Measurements from ENCODE around the gene SHB.

Gene SHB

DNA sequence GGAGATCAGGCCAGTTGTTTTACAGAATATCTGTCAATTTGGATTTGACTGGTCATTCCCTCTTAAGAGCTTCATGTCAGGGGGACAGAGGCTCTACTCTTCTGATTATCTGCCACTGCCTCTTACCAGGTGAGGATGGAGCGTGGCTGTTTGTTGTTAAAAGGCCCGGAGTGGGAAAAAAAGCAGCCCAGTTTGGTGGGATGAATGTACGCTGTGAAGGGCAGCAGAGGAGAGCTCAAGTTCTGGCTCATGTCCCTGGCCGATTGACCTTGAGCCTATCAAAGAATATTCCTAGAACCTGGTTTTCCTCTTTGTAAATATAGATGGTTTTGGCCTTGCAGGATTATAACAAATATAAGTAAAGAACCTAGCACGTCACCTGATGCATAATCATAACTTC is 16.3 kb upstream of the SHB start:
- no peak for DNase-seq

GRCh38 chr9:38084556-38084880 is 15.5 kb upstream of the SHB start:
- DNase-seq: no peak

GRCh38 chr9:38083858-38084555 is 15.0 kb upstream of the SHB start:
- no peak for DNase-seq

DNA sequence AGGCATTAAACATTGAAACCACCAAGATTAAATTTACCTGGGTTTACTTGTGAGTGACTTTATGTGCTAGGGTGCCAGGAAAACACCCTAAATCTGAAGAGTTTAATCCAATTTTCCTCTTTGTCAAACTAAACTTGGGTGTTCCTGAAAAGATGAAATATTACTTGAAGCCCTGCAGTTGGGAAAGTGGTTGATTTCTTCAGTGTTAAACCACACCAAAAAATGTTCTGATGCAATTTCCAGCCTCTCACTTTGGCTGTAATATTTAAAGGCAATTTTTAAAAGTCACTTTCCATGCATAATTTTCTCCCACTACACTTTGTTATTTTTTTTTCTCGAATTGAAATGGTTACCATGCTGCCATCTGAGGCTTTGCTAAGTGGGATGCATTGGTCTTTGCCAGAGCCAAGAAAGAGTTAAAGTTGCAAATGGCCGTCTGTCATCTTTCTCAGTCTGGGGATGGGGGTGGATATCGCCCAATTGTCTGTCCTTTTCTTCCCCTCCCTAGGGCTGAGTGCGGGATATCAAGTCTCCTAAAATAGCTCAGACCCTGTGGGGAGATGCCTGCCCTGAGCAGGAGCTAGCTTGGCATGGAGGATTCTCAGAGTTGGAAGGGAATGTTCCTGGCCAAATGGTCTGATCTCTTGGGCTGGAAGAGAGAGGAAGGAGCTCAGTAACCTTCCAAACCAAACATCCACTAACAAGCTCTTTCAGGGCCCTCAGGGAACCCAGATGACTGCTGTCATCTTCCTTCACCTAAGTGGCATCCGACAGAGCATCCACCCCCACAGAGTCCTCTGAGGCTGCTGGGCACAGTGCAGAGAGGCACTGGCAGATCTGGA is 13.6 kb upstream of the SHB start:
- DNase-seq: no peak

DNA sequence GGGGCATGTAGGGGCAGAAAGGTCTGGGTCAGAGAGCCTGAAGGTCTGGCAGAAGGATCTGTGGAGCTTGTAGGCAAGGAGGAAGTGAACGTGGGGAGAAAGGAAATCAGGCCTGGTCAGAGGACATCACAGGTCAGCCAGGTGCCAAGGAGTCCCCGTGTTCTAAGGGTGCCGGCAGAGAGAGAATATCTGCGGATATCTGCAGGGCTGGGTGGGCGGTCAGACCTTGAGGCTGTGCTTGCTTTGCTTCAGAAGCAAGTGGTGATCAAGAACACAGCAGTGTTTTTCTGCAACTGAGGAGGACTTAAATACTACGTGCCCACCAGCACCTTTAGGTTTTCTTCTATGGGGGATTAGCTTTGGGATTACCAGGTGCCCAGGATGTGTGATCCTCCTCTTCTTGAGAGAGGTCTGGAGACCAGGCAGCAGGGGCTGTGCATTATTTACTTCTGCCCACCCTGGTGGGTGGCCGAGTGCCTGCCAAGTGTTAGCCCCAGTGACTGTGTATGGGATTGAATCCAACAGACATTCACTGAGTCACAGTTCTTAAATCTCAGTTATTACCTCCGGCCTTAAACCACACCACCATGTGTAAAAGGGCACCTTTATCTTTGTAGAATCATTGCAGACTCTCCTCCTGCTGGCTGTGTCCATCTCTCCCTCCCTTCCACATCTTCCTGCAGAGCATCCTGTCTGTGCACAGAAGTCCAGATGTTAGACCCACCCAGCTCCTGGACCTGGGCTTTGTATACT is 12.5 kb upstream of the SHB start:
- DNase-seq: no peak

DNA sequence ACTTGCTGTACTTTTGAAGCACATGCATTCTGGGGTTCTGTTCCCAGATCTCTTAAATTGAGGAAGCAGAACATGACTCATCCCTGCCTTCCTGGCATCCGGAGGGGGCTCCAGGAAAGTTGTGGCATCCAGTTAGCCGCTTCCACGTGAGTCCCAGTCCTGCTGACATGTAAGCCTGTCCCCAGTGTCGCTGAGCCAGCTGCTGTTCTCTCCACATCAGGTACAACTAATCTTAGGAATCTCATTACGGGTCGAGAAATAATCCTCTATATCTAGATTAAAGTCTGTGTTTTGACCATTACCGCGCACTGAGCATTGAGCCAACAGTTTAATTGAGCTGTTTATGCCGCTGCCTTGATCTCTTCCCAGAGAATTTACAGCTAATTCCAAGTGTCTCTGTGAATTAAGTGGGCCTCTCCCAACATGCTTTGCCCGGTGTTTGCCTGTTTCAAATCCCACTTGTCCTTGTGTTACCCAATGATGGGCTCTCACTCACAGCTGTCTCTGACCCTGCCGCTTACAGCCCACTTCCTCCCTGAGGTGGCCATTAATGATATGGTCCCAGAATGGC is 10.5 kb upstream of the SHB start:
- DNase-seq: no peak

- no peak for DNase-seq
Measured at GRCh38 chr9:38075272-38075671, 6.2 kb upstream of the SHB start.

GRCh38 chr9:38074441-38074961 is 5.5 kb upstream of the SHB start:
- no peak for DNase-seq

DNA sequence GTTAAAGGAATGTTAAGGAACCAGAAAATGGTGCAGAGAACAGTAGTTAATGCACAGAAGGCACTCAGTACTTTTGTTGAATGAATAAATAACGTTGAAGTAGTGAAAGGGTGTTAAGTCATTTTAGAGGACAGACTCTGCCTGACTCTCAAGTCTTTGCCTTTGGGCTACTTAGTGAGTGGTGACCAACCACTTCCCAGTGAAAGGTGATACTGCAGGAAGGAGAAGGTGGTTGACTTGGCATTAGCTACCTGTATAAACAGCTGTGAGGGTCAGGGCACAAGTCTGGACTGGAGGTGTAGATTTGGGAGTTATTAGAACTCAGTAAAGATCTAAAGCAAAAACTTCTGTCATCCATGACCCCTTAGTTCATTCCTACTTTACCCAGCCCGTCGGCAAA is 4.9 kb upstream of the SHB start:
- DNase-seq: no peak

DNA sequence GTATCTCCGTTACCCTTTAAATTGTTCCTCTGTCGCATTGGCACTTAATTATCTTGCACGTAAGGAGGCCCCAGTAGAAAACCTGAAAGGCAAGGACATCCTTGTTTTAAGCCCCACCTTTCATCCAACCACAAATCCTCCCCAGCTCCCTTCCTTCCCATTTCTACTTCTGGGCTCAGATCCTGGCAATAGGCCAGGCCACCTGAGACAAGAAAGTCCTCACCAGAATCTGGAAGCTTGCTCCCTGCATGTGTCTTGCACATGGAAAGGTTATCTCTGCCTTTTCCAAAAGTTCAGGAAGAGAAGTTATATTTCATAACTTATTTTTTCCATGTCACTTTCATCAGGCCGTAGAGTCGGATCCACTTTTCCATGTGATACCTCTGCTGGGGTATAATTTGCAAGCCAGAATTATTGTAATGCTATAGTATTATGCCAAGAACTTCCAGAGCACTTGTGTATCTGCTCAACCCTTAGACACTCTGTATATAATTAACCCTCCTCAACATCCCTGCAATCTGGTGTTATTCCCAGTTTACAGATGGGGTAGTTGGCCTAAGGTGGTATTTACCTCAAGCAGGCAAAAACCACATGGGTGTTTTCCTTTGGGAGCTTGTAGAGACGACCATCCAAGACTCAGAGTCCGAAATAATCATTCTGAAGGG is 2.6 kb upstream of the SHB start:
- DNase-seq: no peak

DNA sequence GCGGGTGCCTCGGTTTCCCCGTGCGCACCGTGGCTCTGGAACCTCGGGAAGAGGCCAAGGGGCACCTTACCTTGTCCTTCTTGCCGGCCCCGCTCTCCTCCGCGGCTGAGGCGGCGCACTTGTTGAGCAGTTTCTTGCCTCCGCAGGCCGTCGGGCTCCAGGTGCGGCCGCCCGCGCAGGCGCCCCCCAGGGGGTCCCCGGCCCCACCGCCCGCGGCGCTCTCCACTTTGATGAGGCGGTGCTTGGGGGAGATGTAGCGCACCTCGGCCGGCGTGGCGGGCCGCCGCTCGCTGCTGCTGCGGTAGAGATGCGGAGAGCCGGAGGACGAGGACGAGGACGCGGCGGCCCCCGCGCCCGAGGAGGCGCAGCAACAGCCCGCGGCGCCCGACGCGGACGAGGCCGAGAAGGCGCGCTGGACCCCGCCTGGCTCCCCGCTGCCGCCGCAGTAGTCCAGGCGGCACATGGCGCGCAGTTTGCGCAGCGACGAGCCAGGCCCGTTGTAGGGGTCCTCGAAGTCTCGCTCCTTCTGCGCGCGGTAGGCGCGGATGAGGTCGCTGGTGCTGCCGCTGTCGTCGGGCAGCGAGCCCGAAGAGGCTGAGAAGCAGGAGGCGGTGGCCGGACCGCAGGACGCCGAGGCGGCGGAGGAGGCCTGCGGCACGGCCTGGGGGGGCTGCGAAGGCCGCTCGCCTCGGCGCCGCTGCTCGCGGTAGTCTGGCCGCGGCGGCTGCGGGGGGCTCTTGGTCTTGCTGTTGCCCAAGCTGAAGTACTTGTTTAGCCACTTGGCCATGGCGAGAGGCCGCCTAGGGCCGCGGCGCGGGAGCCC is 957 bp downstream of the SHB start:
- DNase-seq: no peak

GRCh38 chr9:38066914-38067858 is 1.8 kb downstream of the SHB start:
- DNase-seq: no peak

GRCh38 chr9:38066197-38066913 is 2.7 kb downstream of the SHB start:
- no peak for DNase-seq

DNA sequence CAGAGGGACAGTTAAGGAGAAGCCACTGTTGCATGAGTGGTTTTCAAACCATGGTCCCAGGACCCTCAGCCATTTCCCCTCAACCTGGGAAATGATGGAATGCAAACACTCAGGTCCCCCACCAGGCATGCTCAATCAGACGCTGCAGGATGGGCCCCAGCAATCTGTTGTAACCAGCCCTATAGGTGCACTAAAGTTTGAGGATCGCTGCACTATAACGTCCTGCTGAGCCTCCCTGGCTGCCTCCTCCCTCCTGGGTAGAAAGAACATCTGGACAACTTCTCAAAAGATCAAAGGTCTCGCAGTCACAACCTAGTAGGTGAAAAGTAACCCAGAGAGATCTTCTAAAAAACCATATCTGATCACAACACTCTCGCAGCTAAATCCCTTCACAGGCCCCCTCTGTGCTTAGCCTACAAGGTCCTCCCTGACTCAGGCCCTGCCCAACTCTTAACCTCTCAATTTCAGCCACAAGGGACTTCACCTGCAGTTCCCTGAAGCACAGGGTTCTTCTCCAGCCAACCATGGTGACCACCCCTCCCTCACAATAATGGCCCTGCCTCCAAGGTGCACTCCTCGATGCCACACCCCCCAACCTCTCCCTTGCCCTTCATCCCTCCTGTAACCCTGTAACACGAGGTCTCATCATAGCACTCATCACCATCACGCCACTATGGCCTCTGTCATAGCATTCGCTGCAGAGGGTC is 3.5 kb downstream of the SHB start:
- no peak for DNase-seq

DNA sequence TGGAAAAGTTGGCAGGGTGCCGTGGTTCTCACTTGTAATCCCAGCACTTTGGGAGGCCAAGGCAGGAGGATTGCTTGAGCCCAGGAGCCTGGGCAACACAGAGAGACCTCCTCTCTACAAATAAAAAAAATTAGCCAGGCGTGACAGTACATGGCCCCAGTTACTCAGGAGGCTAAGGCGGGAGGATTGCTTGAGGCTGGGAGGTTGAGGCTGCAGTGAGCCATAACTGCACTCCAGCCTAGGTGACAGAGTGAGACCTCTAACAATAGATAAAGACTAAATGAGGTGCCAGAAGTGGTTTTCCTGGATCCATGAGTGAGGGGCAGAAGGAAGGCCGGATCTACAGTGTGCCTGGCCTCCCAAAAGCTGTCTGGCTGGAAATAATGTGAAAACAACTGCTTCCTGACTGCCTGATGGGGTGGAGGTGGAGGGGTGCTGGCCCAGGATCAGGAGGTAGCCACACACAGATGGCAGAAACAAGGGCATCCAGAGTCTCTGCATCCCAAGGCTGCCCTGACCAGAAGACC is 4.1 kb downstream of the SHB start:
- no peak for DNase-seq

DNA sequence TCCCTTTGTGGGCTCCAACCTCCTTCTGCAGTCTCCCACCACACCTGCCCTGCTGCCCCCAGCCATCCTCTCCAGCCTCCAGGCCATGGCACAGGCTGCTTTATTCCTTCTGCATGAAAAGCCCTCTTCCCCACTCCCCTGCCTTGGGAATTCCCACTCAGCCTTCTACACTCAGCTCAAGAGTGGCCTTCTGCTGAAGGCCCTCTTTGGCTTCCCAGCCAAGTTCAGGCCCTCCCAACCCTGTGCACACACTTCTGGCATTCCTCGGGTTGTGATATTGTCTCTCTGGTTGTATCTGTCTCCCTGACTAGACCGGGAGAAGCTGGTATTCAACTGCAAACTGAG is 5.7 kb downstream of the SHB start:
- no peak for DNase-seq

DNA sequence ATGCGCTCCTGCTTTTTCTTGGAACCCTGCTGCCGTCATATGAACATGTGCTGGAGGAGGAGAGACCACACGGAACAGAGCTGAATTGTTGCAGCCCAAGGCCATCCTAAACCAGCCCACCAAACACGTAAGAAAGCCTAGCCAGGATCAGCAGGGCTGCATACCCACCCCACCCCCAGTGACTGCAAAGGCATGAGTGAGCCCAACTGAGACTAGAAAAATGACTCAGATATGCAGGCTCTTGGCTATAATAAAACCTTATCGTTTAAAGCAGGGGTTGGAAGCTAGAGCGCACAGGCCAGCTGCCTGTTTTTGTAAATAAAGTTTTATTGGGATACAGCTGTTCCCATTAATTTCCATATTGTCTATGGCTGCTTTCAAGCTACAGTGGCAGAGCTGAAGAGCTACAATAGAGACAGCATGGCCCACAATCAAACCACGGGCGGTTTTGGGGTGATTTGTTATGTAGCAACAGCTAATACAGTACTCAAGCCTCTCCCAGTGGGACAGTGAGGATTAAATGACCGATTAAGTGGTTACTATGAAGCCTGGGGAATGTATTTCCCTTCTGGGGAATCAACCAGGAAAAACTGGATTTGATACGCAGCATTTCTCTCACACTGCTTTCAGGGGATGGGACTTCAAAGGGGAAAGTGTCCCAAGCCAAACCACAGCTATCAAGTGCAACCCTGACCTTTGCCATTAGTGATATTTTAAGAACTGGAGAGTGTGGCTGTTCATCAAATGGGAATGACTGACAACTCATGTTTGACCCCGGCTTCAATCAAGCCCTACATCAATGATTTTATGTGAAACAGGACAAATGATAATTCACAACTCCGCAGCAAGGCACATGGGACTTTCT is 6.3 kb downstream of the SHB start:
- no peak for DNase-seq

- no peak for DNase-seq
Measured at GRCh38 chr9:38062106-38062497, 6.9 kb downstream of the SHB start.

All from activated T-cell treated with anti-CD3 and anti-CD28 coated beads for 4 hours (primary cell).